ENCODE measurements around the gene PPP6R1. TPM values are rescaled to one million over a fixed set of nuclear protein-coding genes. Genes with fewer than 3 reads are reported as not detected.

The PPP6R1 gene
- total and polyA plus RNA-seq, 5 experiments from 2014 or later = 57.3 to 168 (median 131) TPM

Small RNA genes lying within 50 kb of the gene (microRNA-seq; reads per million reads assigned to microRNA genes)
- gene MIR6802 (ENCODE audit: borderline microRNAs expressed) (3.4 reads per million, percentile 4 among the genes with 10 or more reads in this experiment), gene MIR6803 (ENCODE audit: borderline microRNAs expressed) (10.3 reads per million, percentile 28 among the genes with 10 or more reads in this experiment), gene MIR6804 (ENCODE audit: borderline microRNAs expressed) (1.0 reads per million)

Other genes with a start within 250 kb of the PPP6R1 start
- under 1 TPM; 0.31 to 0.69 TPM for gene GP6, start 220.8 kb downstream of the PPP6R1 start, total RNA-seq
- gene GP6, start 220.8 kb downstream of the PPP6R1 start, polyA plus RNA-seq = under 1 TPM in 1 of 3 donors, not detected in 2; 0.08 TPM
- 10 to 100 TPM; 24.3 to 26.1 TPM for gene RDH13, start 195.9 kb downstream of the PPP6R1 start, total RNA-seq
- gene RDH13, start 195.9 kb downstream of the PPP6R1 start, polyA plus RNA-seq = 10 to 100 TPM in 1 of 3 donors, 1 to 10 TPM in 2; 4.3 to 18.0 (median 5.3) TPM
- under 1 TPM in 1 of 2 experiments, not detected in 1; 0.39 TPM for gene EPS8L1, start 183.1 kb downstream of the PPP6R1 start, total RNA-seq
- gene EPS8L1, start 183.1 kb downstream of the PPP6R1 start, polyA plus RNA-seq = 1 to 10 TPM in 1 of 3 donors, under 1 TPM in 2; 0.81 to 2.1 (median 0.85) TPM
- gene PPP1R12C, start 141.4 kb downstream of the PPP6R1 start, total RNA-seq = 100 to 1,000 TPM; 140 to 141 TPM
- gene PPP1R12C, start 141.4 kb downstream of the PPP6R1 start, polyA plus RNA-seq = 1 to 10 TPM; 2.7 to 6.2 (median 3.9) TPM
- not detected for gene TNNT1, start 109.8 kb downstream of the PPP6R1 start, total RNA-seq
- not detected for gene TNNT1, start 109.8 kb downstream of the PPP6R1 start, polyA plus RNA-seq
- not detected for gene TNNI3, start 101.3 kb downstream of the PPP6R1 start, total RNA-seq
- not detected for gene TNNI3, start 101.3 kb downstream of the PPP6R1 start, polyA plus RNA-seq
- not detected for gene DNAAF3, start 92.4 kb downstream of the PPP6R1 start, total RNA-seq
- gene DNAAF3, start 92.4 kb downstream of the PPP6R1 start, polyA plus RNA-seq = not detected
- gene SYT5, start 78.7 kb downstream of the PPP6R1 start, total RNA-seq = not detected
- under 1 TPM; 0.09 to 0.56 (median 0.25) TPM for gene SYT5, start 78.7 kb downstream of the PPP6R1 start, polyA plus RNA-seq
- not detected for gene PTPRH, start 49.5 kb downstream of the PPP6R1 start, total RNA-seq
- gene PTPRH, start 49.5 kb downstream of the PPP6R1 start, polyA plus RNA-seq = not detected
- gene TMEM86B, start 30.3 kb downstream of the PPP6R1 start, total RNA-seq = 10 to 100 TPM; 17.7 to 20.9 TPM
- gene TMEM86B, start 30.3 kb downstream of the PPP6R1 start, polyA plus RNA-seq = 1 to 10 TPM in 1 of 3 donors, under 1 TPM in 2; 0.17 to 2.3 (median 0.54) TPM
- gene HSPBP1, start 21.1 kb upstream of the PPP6R1 start, total RNA-seq = 10 to 100 TPM; 20.3 to 20.4 TPM
- 10 to 100 TPM; 38.6 to 44.8 (median 42.5) TPM for gene HSPBP1, start 21.1 kb upstream of the PPP6R1 start, polyA plus RNA-seq
- gene BRSK1, start 25.0 kb upstream of the PPP6R1 start, total RNA-seq = 1 to 10 TPM; 1.9 to 2.9 TPM
- under 1 TPM in 1 of 3 donors, not detected in 2; 0.24 TPM for gene BRSK1, start 25.0 kb upstream of the PPP6R1 start, polyA plus RNA-seq
- gene TMEM150B, start 66.3 kb upstream of the PPP6R1 start, total RNA-seq = not detected
- gene TMEM150B, start 66.3 kb upstream of the PPP6R1 start, polyA plus RNA-seq = not detected
- 10 to 100 TPM; 19.2 to 21.8 TPM for gene KMT5C, start 80.9 kb upstream of the PPP6R1 start, total RNA-seq
- 1 to 10 TPM; 1.7 to 2.5 (median 2.1) TPM for gene KMT5C, start 80.9 kb upstream of the PPP6R1 start, polyA plus RNA-seq
- gene COX6B2, start 95.7 kb upstream of the PPP6R1 start, total RNA-seq = not detected
- not detected for gene COX6B2, start 95.7 kb upstream of the PPP6R1 start, polyA plus RNA-seq
- gene GARIN5B, start 104.2 kb upstream of the PPP6R1 start, total RNA-seq = not detected
- not detected for gene GARIN5B, start 104.2 kb upstream of the PPP6R1 start, polyA plus RNA-seq
- gene IL11, start 111.4 kb upstream of the PPP6R1 start, total RNA-seq = under 1 TPM in 1 of 2 experiments, not detected in 1; 0.21 TPM
- gene IL11, start 111.4 kb upstream of the PPP6R1 start, polyA plus RNA-seq = not detected
- gene TMEM190, start 117.8 kb upstream of the PPP6R1 start, total RNA-seq = not detected
- gene TMEM190, start 117.8 kb upstream of the PPP6R1 start, polyA plus RNA-seq = not detected
- 10 to 100 TPM in 1 of 2 experiments, 1 to 10 TPM in 1; 10.0 to 10.2 TPM for gene TMEM238, start 125.3 kb upstream of the PPP6R1 start, total RNA-seq
- gene TMEM238, start 125.3 kb upstream of the PPP6R1 start, polyA plus RNA-seq = 1 to 10 TPM; 1.1 to 1.5 (median 1.3) TPM
- gene RPL28, start 126.9 kb upstream of the PPP6R1 start, total RNA-seq = 1,000 to 10,000 TPM; 2,967 to 2,995 TPM
- gene RPL28, start 126.9 kb upstream of the PPP6R1 start, polyA plus RNA-seq = 1,000 to 10,000 TPM in 1 of 3 donors, 100 to 1,000 TPM in 2; 559 to 1,017 (median 787) TPM
- 10 to 100 TPM; 18.1 to 20.2 TPM for gene UBE2S, start 148.8 kb upstream of the PPP6R1 start, total RNA-seq
- gene UBE2S, start 148.8 kb upstream of the PPP6R1 start, polyA plus RNA-seq = 10 to 100 TPM; 18.6 to 25.8 (median 24.5) TPM
- gene SHISA7, start 184.3 kb upstream of the PPP6R1 start, total RNA-seq = not detected
- gene SHISA7, start 184.3 kb upstream of the PPP6R1 start, polyA plus RNA-seq = not detected
- gene ISOC2, start 202.6 kb upstream of the PPP6R1 start, total RNA-seq = 10 to 100 TPM; 10.5 to 11.0 TPM
- 10 to 100 TPM; 30.5 to 35.6 (median 34.2) TPM for gene ISOC2, start 202.6 kb upstream of the PPP6R1 start, polyA plus RNA-seq
- not detected for gene C19orf85, start 205.7 kb upstream of the PPP6R1 start, total RNA-seq
- not detected for gene C19orf85, start 205.7 kb upstream of the PPP6R1 start, polyA plus RNA-seq
- gene ZNF628, start 217.6 kb upstream of the PPP6R1 start, total RNA-seq = 10 to 100 TPM; 13.2 to 15.6 TPM
- under 1 TPM; 0.26 to 0.42 (median 0.32) TPM for gene ZNF628, start 217.6 kb upstream of the PPP6R1 start, polyA plus RNA-seq
- 10 to 100 TPM in 1 of 2 experiments, 1 to 10 TPM in 1; 8.0 to 10.4 TPM for gene NAT14, start 226.2 kb upstream of the PPP6R1 start, total RNA-seq
- gene NAT14, start 226.2 kb upstream of the PPP6R1 start, polyA plus RNA-seq = 1 to 10 TPM; 4.1 to 8.8 (median 7.7) TPM
- gene SSC5D, start 229.4 kb upstream of the PPP6R1 start, total RNA-seq = 1 to 10 TPM; 1.3 to 1.4 TPM
- under 1 TPM in 2 of 3 donors, not detected in 1; 0.02 to 0.11 TPM for gene SSC5D, start 229.4 kb upstream of the PPP6R1 start, polyA plus RNA-seq

All from naive thymus-derived CD8-positive, alpha-beta T cell (primary cell).